22Rv1 (cell line): Measurements from ENCODE around the gene MEIOSIN.

Source experiments
- H3K27ac ChIP-seq: fragments of 450-650 bp; 2 replicates; pipeline ENCODE4 v1.5.1; 2017
- ZFX ChIP-seq: fragments of 450-650 bp; IDR thresholded peaks from 2 replicates; pipeline ENCODE4 v1.6.1; 2017; ENCODE audit warnings: antibody characterized with exemption, borderline replicate concordance
- TF ChIP-seq, protein P1 (sequence below): fragments of 450-650 bp; IDR thresholded peaks from 2 replicates; pipeline ENCODE4 v1.5.1; 2017; ENCODE audit warnings: mild to moderate bottlenecking

The MEIOSIN gene

DNA sequence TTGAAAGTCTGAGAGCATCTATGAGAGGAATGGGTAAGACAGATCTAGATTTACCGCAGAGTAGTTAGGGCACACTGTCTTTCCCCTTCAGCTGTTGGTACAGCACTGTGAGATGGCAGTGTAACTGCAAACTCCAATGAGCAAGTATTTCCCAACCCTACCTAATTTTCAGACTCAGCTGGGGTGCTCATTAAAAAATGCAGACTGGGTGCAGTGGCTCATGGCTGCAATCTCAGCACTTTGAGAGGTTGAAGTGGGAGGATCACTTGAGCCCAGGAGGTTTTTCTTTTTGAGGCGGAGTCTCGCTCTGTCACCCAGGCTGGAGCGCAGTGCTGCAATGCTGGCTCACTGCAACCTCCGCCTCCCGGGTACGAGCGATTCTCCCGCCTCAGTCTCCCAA is 28.1 kb upstream of the MEIOSIN start:
- 0 out of 2 replicates have a peak overlapping the region, but pooled peaks have one; percentile 23 for H3K27ac ChIP-seq
- TF ChIP-seq, protein P1, sequence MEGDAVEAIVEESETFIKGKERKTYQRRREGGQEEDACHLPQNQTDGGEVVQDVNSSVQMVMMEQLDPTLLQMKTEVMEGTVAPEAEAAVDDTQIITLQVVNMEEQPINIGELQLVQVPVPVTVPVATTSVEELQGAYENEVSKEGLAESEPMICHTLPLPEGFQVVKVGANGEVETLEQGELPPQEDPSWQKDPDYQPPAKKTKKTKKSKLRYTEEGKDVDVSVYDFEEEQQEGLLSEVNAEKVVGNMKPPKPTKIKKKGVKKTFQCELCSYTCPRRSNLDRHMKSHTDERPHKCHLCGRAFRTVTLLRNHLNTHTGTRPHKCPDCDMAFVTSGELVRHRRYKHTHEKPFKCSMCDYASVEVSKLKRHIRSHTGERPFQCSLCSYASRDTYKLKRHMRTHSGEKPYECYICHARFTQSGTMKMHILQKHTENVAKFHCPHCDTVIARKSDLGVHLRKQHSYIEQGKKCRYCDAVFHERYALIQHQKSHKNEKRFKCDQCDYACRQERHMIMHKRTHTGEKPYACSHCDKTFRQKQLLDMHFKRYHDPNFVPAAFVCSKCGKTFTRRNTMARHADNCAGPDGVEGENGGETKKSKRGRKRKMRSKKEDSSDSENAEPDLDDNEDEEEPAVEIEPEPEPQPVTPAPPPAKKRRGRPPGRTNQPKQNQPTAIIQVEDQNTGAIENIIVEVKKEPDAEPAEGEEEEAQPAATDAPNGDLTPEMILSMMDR, result no peak
- no peak for TF ChIP-seq ZFX

DNA sequence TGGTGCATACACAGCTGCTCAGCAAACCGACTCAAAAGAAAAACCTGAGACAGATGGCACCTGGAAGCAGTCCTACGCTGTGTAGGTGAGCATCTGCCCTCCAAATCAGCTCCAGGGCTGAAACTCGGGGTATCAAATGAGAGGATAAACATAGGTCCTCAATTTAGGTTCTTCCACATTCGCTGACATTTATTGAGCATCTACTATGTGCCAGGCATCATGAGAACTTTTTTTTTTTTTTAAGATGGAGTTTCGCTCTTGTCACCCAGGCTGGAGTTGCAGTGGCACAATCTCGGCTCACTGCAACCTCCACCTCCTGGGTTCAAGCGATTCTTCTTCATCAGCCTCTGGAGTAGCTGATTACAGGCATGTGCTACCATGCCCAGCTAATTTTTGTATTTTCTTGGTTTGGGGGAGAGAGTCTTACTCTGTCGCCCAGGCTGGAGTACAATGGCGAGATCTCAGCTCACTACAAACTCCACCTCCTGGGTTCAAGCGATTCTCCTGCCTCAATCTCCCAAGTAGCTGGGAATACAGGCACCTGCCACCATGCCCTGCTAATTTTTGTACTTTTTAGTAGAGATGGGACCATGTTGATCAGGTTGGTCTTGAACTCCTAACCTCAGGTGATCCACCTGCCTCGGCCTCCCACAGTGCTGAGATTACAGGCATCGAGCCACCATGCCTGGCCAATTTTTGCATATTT is 27.4 kb upstream of the MEIOSIN start:
- no peak overlapping the region for H3K27ac ChIP-seq
- no peak for TF ChIP-seq ZFX
- TF ChIP-seq, protein P1, result no peak

DNA sequence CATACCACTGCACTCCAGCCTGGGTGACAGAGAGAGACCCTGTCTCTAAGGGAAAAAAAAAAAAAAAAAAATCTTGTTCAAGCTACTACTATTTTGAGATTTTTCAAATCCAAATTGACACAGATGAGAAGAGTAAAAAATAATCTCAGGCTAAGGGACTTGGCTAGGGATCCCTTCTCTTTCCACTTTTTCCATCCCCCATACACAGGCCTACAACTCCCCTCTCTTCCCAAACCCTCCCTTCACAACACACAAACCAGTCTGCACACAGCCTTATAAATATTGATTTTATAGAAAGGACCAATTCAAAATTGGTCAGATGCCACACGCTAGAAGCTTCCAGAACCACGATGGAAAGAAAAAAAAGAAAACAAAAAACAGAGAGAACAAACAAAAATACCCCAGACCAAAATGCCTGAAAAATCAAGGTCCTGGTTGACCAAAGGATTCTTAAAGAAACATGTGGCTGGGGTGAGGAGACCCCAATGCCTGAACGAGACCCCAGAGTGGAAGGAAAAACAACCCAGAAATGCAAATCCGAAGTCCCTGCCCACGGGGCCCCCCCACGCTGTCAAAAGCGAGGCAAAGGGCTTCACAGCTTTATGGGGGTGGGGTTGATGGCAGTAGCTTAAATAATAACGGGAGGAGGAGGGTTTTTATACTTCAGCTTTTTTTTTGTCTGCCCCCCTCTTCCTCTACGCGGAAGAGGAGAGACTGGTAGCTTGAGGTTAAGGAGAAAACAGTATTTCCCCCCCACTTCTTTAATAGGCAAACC is 22.7 kb upstream of the MEIOSIN start:
- no peak for TF ChIP-seq ZFX
- TF ChIP-seq, protein P1, result no peak
- H3K27ac ChIP-seq, result no peak overlapping the region

DNA sequence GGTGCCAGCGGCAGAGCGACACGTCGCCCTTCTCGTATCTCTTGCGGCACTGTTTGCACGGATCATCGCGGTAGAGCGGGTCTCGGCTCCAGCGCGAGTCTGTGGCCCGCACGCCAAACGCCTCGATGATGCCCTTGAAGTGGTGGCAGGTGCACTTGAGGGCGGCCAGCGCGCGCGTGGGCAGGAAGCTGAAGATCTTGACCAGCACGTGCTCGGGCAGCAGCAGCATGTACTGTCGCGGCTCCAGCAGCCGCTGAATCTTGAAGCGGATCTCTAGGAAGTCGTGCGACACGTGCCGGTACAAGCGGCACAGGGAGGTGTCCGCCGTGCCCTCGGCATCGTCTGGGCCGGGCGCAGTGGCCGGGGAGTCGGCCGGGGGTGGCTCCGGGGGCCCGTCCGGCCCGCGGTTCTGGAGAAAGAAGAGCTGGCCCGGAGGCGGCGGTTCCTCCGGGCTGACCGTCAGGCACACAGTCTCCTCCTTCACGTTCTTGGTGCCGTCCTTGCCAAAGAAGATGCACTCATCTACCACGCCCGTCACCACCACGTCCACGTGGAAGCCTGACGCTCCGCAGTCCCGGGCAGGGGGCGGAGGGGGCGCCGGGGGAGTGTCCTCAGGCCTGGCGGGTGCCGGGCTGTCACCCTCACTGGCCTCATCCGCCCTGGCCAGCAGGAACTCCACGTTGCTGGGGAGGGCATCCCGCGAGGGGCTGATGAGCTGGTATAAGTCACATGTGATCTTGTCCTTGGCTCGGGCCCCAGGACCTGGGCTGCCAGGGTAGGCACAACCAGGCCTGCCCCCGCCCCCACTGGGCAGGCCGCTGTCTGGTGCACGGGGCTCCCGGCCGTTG is 21.2 kb upstream of the MEIOSIN start:
- TF ChIP-seq ZFX, result no peak
- TF ChIP-seq, protein P1, result no peak
- no peak overlapping the region for H3K27ac ChIP-seq

DNA sequence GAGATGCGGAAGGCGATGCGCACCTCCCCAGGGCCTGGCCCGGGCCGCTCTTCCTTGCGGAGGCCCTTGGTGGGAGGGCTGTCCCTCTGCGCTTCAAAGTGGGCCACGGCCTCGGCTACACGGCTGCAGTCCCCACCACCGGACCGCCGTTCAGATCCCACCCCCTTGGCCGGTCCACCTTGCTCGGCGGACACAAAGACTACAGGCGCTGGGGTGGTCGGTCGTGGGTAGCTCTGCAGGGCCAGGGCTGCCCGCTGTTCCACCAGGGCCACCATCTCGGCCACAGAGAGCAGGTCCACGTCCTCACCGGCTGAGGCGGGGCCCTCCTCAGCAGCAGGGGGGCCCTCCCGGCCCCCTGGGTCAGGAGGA is 20.6 kb upstream of the MEIOSIN start:
- H3K27ac ChIP-seq, result no peak overlapping the region
- TF ChIP-seq ZFX, result no peak
- TF ChIP-seq, protein P1, result no peak

DNA sequence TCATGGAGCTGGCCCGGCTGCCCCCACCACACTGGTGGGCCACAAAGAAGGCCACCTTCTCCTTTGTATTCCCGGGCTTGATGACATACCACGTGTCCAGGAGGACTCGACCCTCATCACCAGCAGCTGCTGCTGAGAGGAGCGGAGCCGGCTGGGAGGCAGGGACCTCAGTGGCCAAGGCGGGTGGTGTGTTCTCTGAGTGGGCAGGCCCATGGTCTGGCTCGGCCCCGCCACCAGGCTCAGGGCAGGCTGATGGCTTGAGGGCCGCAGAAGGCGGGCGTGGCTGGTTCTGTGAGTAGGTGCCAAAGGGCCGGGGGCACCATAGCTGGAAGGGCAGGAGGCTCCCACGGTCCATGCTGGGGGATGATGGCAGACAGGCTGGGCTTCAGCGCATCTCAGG is 20.1 kb upstream of the MEIOSIN start:
- no peak overlapping the region for H3K27ac ChIP-seq
- TF ChIP-seq, protein P1, result no peak
- no peak for TF ChIP-seq ZFX
